HL-60/S4 treated with phorbol 12-myristate 13-acetate at 8.2 ng/mL for 4 days and 3 days (cell line): Measurements from ENCODE around the gene BACE1-AS.

Experiments
- in situ Hi-C: fragments of 300-500 bp; cut with MboI; formaldehyde crosslinking; loops from 2 replicates; pipeline ENCODE4 v1.15.0; 2022; ENCODE audit warnings: low sequenced_read_pairs

BACE1-AS gene

GRCh38 chr11:117289795-117290194 lies 1.4 kb upstream of the BACE1-AS start:
- in situ Hi-C loops, result no loop called here

- in situ Hi-C loops, result no loop called here
Measured at GRCh38 chr11:117292616-117293015, 1.5 kb downstream of the BACE1-AS start.

GRCh38 chr11:117295438-117296137 lies 4.4 kb downstream of the BACE1-AS start:
- in situ Hi-C loops, result no loop called here

GRCh38 chr11:117296881-117297280 lies 5.7 kb downstream of the BACE1-AS start:
- in situ Hi-C loops, result no loop called here

- in situ Hi-C loops, result no loop called here
Measured at GRCh38 chr11:117298195-117298594, 7.0 kb downstream of the BACE1-AS start.

- in situ Hi-C loops, result no loop called here
Measured at GRCh38 chr11:117299351-117300282, 8.5 kb downstream of the BACE1-AS start.

- in situ Hi-C loops, result no loop called here
Measured at GRCh38 chr11:117300283-117300663, 9.1 kb downstream of the BACE1-AS start.

- in situ Hi-C loops, result no loop called here
Measured at GRCh38 chr11:117300773-117301172, 9.6 kb downstream of the BACE1-AS start.

- in situ Hi-C loops, result no loop called here
Measured at GRCh38 chr11:117302228-117302627, 11.1 kb downstream of the BACE1-AS start.

GRCh38 chr11:117303101-117303500 lies 12.0 kb downstream of the BACE1-AS start:
- in situ Hi-C loops, result no loop called here

- in situ Hi-C loops, result no loop called here
Measured at GRCh38 chr11:117303646-117304315, 12.6 kb downstream of the BACE1-AS start.

- in situ Hi-C loops, result no loop called here
Measured at GRCh38 chr11:117305145-117305544, 14.0 kb downstream of the BACE1-AS start.

- in situ Hi-C loops, result no loop called here
Measured at GRCh38 chr11:117309310-117309709, 18.2 kb downstream of the BACE1-AS start.

GRCh38 chr11:117313091-117313490 lies 21.9 kb downstream of the BACE1-AS start:
- in situ Hi-C loops, result no loop called here

GRCh38 chr11:117313828-117314768 lies 23.0 kb downstream of the BACE1-AS start:
- in situ Hi-C loops, result no loop called here

- in situ Hi-C loops, result no loop called here
Measured at GRCh38 chr11:117314840-117315239, 23.7 kb downstream of the BACE1-AS start.

- in situ Hi-C loops, result no loop called here
Measured at GRCh38 chr11:117315285-117316196, 24.4 kb downstream of the BACE1-AS start.

GRCh38 chr11:117316197-117316961 lies 25.2 kb downstream of the BACE1-AS start, which contains the start of gene BACE1:
BACE1 (minus strand) TSS chr11:117316256; CDS start chr11:117315795, 461 bp downstream.
- in situ Hi-C loops, result no loop called here
